Mucosa of descending colon (tissue), 3 donors: Measurements from ENCODE around the gene FBXO48. TPM values are rescaled to one million over a fixed set of nuclear protein-coding genes. Genes with fewer than 3 reads are reported as not detected.
A peak's percentile ranks its signal among the peaks of the same experiment; 100 is the strongest.

Experiments
- ATAC-seq: fragments of 200-7000 bp; cut with Tn5 transposase; one replicate; pipeline ENCODE4 v1.9.1; 2020; ENCODE audit warnings: mild to moderate bottlenecking, moderate library complexity
- DNase-seq, 3 donors: peaks; one replicate each; pipeline ENCODE4 v3.0.0-alpha.2; 2020
- H3K36me3 ChIP-seq: fragments of 200-600 bp; one replicate; pipeline ENCODE4 v1.8.0; 2021; ENCODE audit warnings: low read depth, mild to moderate bottlenecking
- H3K4me1 ChIP-seq: fragments of 200-600 bp; one replicate; pipeline ENCODE4 v1.8.0; 2021; ENCODE audit warnings: low read depth, mild to moderate bottlenecking
- H3K4me3 ChIP-seq: fragments of 200-600 bp; one replicate; pipeline ENCODE4 v1.8.0; 2021; ENCODE audit warnings: mild to moderate bottlenecking
- H3K9me3 ChIP-seq: fragments of 200-600 bp; one replicate; pipeline ENCODE4 v1.8.0; 2021; ENCODE audit warnings: mild to moderate bottlenecking
- CTCF ChIP-seq: fragments of 200-600 bp; IDR thresholded peaks from one replicate; pipeline ENCODE4 v1.8.0; 2022; ENCODE audit warnings: antibody characterized with exemption, mild to moderate bottlenecking
- intact Hi-C, 2 donors: fragments of 100-400 bp; cut with DNase I in 1 of 2; cut with micrococcal nuclease in 1 of 2; formaldehyde crosslinking; loops; one replicate each; pipeline versions ENCODE4 v1.11.0 to v1.11.1; 2022; cut with DNase I, micrococcal nuclease
- total RNA-seq, 3 donors: library from RNA; stranded (reverse); fragmentation: NEBNext Ultra II Directional in 2 of 3; extraction: Animal tissue kit (Norgen Biotek cat#: 25700) in 2 of 3; gene quantifications; one replicate each; pipeline versions ENCODE4 v1.2.1 to v1.2.4, GENCODE V29; 2021 to 2023
- donor health status: DM: no; HTN: no; CAD: no; lungs with moderate emphysema.
- donor health status: DM: no; HTN: no; CAD: no.
- donor health status: DM: no; HTN: yes; CAD: no.

Gene FBXO48
- total RNA-seq, 3 donors from 2014 or later, result 1.5 to 2.6 (median 1.9) TPM

- no peaks in the 10 kb centered on the region for H3K36me3 ChIP-seq
- H3K4me1 ChIP-seq, result no peaks in the 10 kb centered on the region
- DNase-seq (peak; percentile 47 to 77 (median 59)), ATAC-seq (peak; percentile 96)
- intact Hi-C loops, result loop anchor here (5.0 kb wide), 2 partner anchors 79 to 319 kb away; no protein-coding TSS in a partner anchor
- H3K4me3 ChIP-seq, result no peak overlapping the region
- TF ChIP-seq CTCF, result peak; percentile 79
- H3K9me3 ChIP-seq, result no peaks in the 10 kb centered on the region
Measured at GRCh38 chr2:68441179-68441993, 25.7 kb downstream of the FBXO48 start.

DNA sequence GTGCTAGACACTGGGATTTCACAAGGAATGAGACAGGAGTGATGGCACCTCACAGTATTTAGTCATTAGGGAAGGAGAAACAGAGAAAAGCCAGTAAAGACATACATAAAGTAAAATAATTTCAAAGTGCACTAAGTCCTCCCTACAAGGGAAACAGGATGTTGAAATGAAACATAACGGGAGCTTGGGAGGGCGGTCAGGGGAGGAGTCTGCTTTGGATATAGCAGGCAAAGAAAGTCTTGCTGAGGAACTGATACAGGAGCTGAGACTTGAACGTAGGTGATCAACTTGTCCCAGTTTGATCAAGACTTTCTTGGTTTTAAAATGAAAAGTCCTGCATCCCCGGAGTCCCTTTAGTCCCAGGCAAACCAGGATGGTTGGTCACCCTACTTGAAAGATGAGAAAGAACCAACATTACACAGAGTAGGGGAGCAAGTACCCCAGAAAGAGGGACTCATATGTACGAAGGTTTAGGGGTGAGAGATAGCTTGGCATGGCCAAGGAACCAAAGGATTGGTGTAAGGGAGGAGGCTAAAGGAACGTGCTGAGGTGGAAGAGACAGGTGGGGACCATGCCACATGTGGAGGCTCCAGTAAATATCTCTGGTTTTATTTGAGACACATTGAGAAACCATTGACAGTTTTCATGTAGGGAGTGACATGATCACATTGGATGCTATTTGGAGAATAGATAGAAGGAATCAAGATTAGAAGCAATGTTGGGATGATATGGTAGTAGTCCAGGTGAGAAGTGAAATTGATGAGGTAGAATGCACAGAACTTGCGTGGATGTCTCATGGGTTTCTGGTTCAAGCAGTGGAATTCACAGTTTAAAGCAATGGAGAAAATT, 28.4 kb downstream of the FBXO48 start:
- ATAC-seq (no peak), DNase-seq (no peak)
- no peaks in the 10 kb centered on the region for H3K36me3 ChIP-seq
- no peak for TF ChIP-seq CTCF
- intact Hi-C loops, result no loop called here
- H3K9me3 ChIP-seq, result no peaks in the 10 kb centered on the region
- H3K4me3 ChIP-seq, result no peak overlapping the region
- no peaks in the 10 kb centered on the region for H3K4me1 ChIP-seq

DNA sequence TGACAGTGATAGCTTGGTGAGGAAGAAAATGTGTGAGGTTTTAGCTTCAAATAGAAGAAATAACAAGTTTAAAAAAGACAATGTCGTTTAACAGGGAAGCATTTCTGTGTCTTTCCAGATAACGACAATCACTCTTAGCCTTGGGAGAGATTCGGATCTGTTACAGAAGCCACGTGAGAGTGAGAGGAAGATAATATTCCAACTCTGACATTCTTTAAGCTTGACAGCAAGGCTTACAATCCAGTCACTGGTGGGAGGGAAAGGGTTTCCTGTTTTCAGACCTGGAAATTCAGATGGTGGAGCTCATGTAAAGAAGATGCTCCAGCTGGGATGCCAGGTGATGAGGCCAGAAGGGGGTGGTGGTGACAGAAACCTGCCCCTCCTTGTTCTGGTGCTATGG, 30.8 kb downstream of the FBXO48 start:
- intact Hi-C loops, result no loop called here
- DNase-seq (no peak), ATAC-seq (no peak)
- no peaks in the 10 kb centered on the region for H3K4me1 ChIP-seq
- no peaks in the 10 kb centered on the region for H3K36me3 ChIP-seq
- TF ChIP-seq CTCF, result no peak
- H3K9me3 ChIP-seq, result no peaks in the 10 kb centered on the region
- no peak overlapping the region for H3K4me3 ChIP-seq

DNA sequence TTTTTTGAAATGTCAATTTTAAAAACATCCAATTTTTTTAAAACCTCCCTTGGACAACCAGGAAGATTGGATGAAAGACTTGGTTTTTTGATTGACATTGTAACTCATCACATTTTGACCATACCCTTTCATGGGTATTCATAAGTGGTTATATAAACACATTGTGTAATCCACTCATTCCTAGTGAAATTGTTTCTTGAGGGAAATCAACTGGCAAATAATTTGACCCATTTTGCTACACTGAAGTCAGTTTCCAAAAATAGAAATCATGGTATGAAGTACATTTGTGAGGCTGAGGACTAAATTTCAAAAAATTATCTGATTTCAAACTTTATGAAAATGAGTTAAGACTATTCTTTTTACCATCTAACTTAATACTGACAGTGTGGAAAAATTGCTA, 31.5 kb downstream of the FBXO48 start:
- Histone ChIP-seq H3K36me3 (no peaks in the 10 kb centered on the region), H3K9me3 (no peaks in the 10 kb centered on the region), H3K4me1 (no peaks in the 10 kb centered on the region), H3K4me3 (no peak overlapping the region)
- TF ChIP-seq CTCF, result no peak
- ATAC-seq (no peak), DNase-seq (no peak)
- intact Hi-C loops, result no loop called here

DNA sequence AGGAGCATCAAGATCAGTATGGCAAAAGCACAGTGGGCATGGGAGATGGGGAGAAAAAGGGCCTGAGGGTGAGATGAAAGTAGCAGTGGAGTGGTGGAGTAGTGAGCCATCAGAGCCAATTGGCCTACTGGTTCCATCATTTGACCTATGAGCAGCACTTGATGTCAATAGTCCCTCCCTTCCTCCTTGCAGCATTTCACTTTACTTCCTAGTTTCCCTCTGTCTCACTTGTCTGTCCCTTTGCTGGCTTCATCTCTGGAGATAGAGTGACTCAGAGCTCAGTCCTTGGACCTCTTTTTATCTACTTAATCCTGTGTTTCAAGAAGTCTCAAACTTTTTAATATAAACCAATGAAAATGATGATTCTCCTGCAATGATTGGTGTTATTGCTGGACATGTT, 32.1 kb downstream of the FBXO48 start:
- Histone ChIP-seq H3K4me1 (no peaks in the 10 kb centered on the region), H3K4me3 (no peak overlapping the region), H3K9me3 (no peaks in the 10 kb centered on the region), H3K36me3 (no peaks in the 10 kb centered on the region)
- ATAC-seq, result peak; percentile 18
- no peak for TF ChIP-seq CTCF
- no peak for DNase-seq
- intact Hi-C loops, result no loop called here
